ENCODE measurements around the gene MKLN1.

DNA sequence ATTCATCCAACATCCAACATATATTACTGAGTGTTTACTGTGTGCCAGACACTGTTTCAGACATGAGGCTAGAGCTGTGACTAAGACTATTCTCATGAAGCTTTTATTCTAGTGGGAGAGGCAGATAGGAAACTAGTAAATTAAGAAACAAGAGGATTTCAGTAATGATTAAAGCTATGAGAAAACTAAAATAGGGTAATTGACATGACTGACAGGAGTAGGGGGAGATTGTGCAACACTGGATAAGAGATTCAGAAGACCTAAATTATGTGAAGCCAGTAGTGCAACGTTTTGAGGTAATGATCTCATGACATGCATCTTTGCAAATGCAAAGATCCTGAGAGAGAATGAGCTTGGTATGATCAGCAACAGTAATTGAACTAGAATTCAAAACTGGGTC lies 48.6 kb upstream of the MKLN1 start:
- no peak for TF ChIP-seq JUND (IDR thresholded peaks at IDR 0.05)
- TF ChIP-seq CTCF (IDR thresholded peaks at IDR 0.05; ENCODE audit: low read depth, low read length, missing input control), result no peak
